ENCODE data around the gene AHI1. TPM values are rescaled to one million over a fixed set of nuclear protein-coding genes. Genes with fewer than 3 reads are reported as not detected.

The AHI1 gene
- total RNA-seq, 2 experiments from 2014 or later: 21.4 to 33.9 TPM

DNA sequence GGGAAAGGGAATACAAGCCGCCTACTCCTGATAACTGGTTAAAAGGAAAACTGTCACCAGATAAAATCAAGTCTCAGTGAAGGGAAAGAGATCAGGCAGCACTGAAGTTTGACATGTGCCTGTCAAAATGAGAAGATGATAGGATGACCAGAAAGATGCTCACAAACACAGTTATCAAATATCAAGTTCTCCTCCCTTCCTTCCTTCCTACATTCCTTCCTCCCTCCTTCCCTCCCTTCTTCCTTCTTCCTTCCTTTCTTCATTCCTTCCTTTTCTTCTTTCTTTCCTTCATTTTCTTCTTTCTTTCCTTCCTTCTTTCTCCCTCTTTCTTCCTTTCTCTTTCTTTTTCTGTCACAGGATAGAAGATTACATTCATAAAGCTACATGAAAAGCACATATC lies 261.2 kb downstream of the AHI1 start:
- Histone ChIP-seq H3K36me3 (ENCODE audit: insufficient read depth, low read length) (no peaks in the 10 kb centered on the region), H4K20me1 (ENCODE audit: insufficient read depth, low read length) (no peaks in the 10 kb centered on the region), H3K4me3 (ENCODE audit: low read depth, low read length, poor library complexity, severe bottlenecking) (no peak overlapping the region), H3K27ac (ENCODE audit: low read depth, low read length, poor library complexity, severe bottlenecking) (no peak overlapping the region), H3K4me1 (ENCODE audit: insufficient read depth, low read length, poor library complexity, severe bottlenecking) (peaks cover 5% of the 10 kb centered on the region), H3K9me2 (ENCODE audit: insufficient read depth, low read length) (no peaks in the 10 kb centered on the region), H2AFZ (ENCODE audit: low read length) (peak overlapping the region; percentile 58), H3K4me2 (ENCODE audit: low read length) (no peak overlapping the region), H3K79me2 (ENCODE audit: insufficient read depth, low read depth, low read length) (no peaks in the 10 kb centered on the region), H3K9me3 (ENCODE audit: low read length) (no peaks in the 10 kb centered on the region)
- DNase-seq (ENCODE audit: low spot score): no peak
- ChIA-PET POLR2A (interaction anchor here (0.8 to 1.8 kb wide), 5 partner anchors 9 to 182 kb away, joined by 3 to 5 read pairs (median 5); partner anchors contain the start of gene HBS1L), CTCF (ENCODE audit: unreplicated experiment) (no interaction called here)
- no TSS peak for BruUV-seq (replicated peaks)
- TF ChIP-seq, protein P1, sequence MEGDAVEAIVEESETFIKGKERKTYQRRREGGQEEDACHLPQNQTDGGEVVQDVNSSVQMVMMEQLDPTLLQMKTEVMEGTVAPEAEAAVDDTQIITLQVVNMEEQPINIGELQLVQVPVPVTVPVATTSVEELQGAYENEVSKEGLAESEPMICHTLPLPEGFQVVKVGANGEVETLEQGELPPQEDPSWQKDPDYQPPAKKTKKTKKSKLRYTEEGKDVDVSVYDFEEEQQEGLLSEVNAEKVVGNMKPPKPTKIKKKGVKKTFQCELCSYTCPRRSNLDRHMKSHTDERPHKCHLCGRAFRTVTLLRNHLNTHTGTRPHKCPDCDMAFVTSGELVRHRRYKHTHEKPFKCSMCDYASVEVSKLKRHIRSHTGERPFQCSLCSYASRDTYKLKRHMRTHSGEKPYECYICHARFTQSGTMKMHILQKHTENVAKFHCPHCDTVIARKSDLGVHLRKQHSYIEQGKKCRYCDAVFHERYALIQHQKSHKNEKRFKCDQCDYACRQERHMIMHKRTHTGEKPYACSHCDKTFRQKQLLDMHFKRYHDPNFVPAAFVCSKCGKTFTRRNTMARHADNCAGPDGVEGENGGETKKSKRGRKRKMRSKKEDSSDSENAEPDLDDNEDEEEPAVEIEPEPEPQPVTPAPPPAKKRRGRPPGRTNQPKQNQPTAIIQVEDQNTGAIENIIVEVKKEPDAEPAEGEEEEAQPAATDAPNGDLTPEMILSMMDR (conservative IDR thresholded peaks at IDR 0.05; ENCODE audit: low read length): no peak
- TF ChIP-seq EZH2phosphoT487 (IDR thresholded peaks at IDR 0.05; ENCODE audit: borderline replicate concordance, low read depth, low read length): no peak
- intact Hi-C loops (cut with micrococcal nuclease; ENCODE audit: unreplicated experiment): no loop called here

DNA sequence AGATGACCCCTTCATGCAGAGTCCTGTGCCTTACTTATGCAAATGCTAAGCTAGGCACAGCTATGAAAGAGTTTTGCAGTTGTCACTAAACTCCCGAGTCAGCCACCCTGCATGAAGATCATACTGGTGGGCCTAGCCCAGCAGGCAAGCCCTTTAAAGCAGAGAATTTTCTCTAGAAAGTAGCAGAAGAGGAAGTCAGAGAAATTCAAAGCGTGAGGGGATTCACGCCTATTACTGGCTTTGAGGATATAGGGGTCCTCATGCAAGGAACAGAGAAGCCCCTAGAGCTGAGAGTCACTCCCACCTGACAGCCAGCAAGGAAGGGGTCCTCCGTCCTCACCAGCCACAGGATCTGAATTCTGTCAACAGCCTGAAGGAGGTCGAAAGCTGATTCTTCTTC lies 261.8 kb downstream of the AHI1 start:
- no peak for DNase-seq (ENCODE audit: low spot score)
- Histone ChIP-seq H3K9me3 (ENCODE audit: low read length) (no peaks in the 10 kb centered on the region), H3K4me3 (ENCODE audit: low read depth, low read length, poor library complexity, severe bottlenecking) (no peak overlapping the region), H4K20me1 (ENCODE audit: insufficient read depth, low read length) (no peaks in the 10 kb centered on the region), H3K36me3 (ENCODE audit: insufficient read depth, low read length) (no peaks in the 10 kb centered on the region), H3K79me2 (ENCODE audit: insufficient read depth, low read depth, low read length) (no peaks in the 10 kb centered on the region), H3K27ac (ENCODE audit: low read depth, low read length, poor library complexity, severe bottlenecking) (no peak overlapping the region), H3K4me1 (ENCODE audit: insufficient read depth, low read length, poor library complexity, severe bottlenecking) (peaks cover 5% of the 10 kb centered on the region), H3K4me2 (ENCODE audit: low read length) (no peak overlapping the region), H2AFZ (ENCODE audit: low read length) (no peak overlapping the region), H3K9me2 (ENCODE audit: insufficient read depth, low read length) (no peaks in the 10 kb centered on the region)
- no TSS peak for BruUV-seq (replicated peaks)
- TF ChIP-seq, protein P1 (conservative IDR thresholded peaks at IDR 0.05; ENCODE audit: low read length): no peak
- no peak for TF ChIP-seq EZH2phosphoT487 (IDR thresholded peaks at IDR 0.05; ENCODE audit: borderline replicate concordance, low read depth, low read length)
- POLR2A ChIA-PET: interaction anchor here (0.5 to 1.8 kb wide), 5 partner anchors 8 to 1281 kb away, joined by 3 to 5 read pairs (median 3); partner anchors contain the start of gene HBS1L
- intact Hi-C loops (cut with micrococcal nuclease; ENCODE audit: unreplicated experiment): no loop called here
- CTCF ChIA-PET (ENCODE audit: unreplicated experiment): interaction anchor here (0.5 kb wide), 1 partner anchor 32 kb away, joined by 3 read pairs; no protein-coding TSS in a partner anchor

DNA sequence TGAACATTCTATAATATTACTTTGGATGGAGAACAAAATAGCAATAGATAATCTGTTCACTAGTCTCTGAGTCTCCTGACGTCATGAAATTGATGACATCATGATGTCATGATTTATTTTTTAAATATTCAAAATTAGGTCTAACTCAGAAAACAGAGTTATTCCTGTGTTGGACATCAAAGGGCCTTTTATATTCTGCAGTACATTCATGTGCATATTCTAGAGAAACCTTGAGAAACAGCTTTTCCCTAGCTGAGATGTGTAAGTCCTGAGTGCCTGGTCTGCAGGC lies 263.1 kb downstream of the AHI1 start:
- Histone ChIP-seq H2AFZ (ENCODE audit: low read length) (peak overlapping the region; percentile 27; the same call in 1 of the 2 replicates), H3K27ac (ENCODE audit: low read depth, low read length, poor library complexity, severe bottlenecking) (no peak overlapping the region), H3K9me3 (ENCODE audit: low read length) (no peaks in the 10 kb centered on the region), H3K4me2 (ENCODE audit: low read length) (no peak overlapping the region), H3K79me2 (ENCODE audit: insufficient read depth, low read depth, low read length) (no peaks in the 10 kb centered on the region), H3K4me3 (ENCODE audit: low read depth, low read length, poor library complexity, severe bottlenecking) (no peak overlapping the region), H3K36me3 (ENCODE audit: insufficient read depth, low read length) (no peaks in the 10 kb centered on the region), H4K20me1 (ENCODE audit: insufficient read depth, low read length) (no peaks in the 10 kb centered on the region), H3K9me2 (ENCODE audit: insufficient read depth, low read length) (no peaks in the 10 kb centered on the region), H3K4me1 (ENCODE audit: insufficient read depth, low read length, poor library complexity, severe bottlenecking) (peaks cover 5% of the 10 kb centered on the region)
- intact Hi-C loops (cut with micrococcal nuclease; ENCODE audit: unreplicated experiment): no loop called here
- ChIA-PET CTCF (ENCODE audit: unreplicated experiment) (interaction anchor here (0.9 kb wide), 1 partner anchor 20 kb away, joined by 3 read pairs; no protein-coding TSS in a partner anchor), POLR2A (interaction anchor here (0.5 to 1.1 kb wide), 4 partner anchors 8 to 732 kb away, joined by 3 to 5 read pairs (median 4); no protein-coding TSS in a partner anchor)
- no peak for TF ChIP-seq EZH2phosphoT487 (IDR thresholded peaks at IDR 0.05; ENCODE audit: borderline replicate concordance, low read depth, low read length)
- TF ChIP-seq, protein P1 (conservative IDR thresholded peaks at IDR 0.05; ENCODE audit: low read length): no peak
- BruUV-seq (replicated peaks): no TSS peak
- DNase-seq (ENCODE audit: low spot score): no peak
